H54 (cell line): Measurements from ENCODE around the gene GDPGP1.
A peak's percentile ranks its signal among the peaks of the same experiment; 100 is the strongest.

ENCODE experiments used
- DNase-seq: peaks from one replicate; pipeline ENCODE4 v3.0.0; 2011; ENCODE audit warnings: low spot score, mixed read lengths; ENCODE audit not compliant: insufficient read length
- FAIRE-seq: peaks from 3 replicates; lab custom pipeline; 2011; peaks lifted over from hg19 to GRCh38; lab: Jason Lieb, UNC
- POLR2A ChIP-seq: IDR thresholded peaks from 2 replicates; pipeline ENCODE4 v1.6.1; 2011; ENCODE audit warnings: low read depth, mild to moderate bottlenecking, low read length

Gene GDPGP1

GRCh38 chr15:90194655-90195054 is 39.4 kb upstream of the GDPGP1 start:
- no peak for FAIRE-seq
- no peak for DNase-seq
- TF ChIP-seq POLR2A, result no peak

GRCh38 chr15:90200534-90201129 is 33.4 kb upstream of the GDPGP1 start:
- TF ChIP-seq POLR2A, result no peak
- no peak for DNase-seq
- FAIRE-seq, result no peak

GRCh38 chr15:90201130-90201943 is 32.7 kb upstream of the GDPGP1 start, which contains the start of gene SEMA4B:
Gene SEMA4B (plus strand): TSS chr15:90201330. CDS start chr15:90201579, 249 bp downstream.
- FAIRE-seq, result no peak
- peak; percentile 59 for DNase-seq
- peak; percentile 48; the same call in 1 of the 2 replicates for TF ChIP-seq POLR2A

GRCh38 chr15:90201944-90202375 is 32.0 kb upstream of the GDPGP1 start:
- DNase-seq, result no peak
- no peak for FAIRE-seq

GRCh38 chr15:90202929-90203328 is 31.1 kb upstream of the GDPGP1 start:
- FAIRE-seq, result no peak
- TF ChIP-seq POLR2A, result no peak
- no peak for DNase-seq

More at GRCh38 chr15:90201944-90202375, 32.0 kb upstream of the GDPGP1 start:
- TF ChIP-seq POLR2A, result no peak

GRCh38 chr15:90203473-90203872 is 30.5 kb upstream of the GDPGP1 start:
- no peak for FAIRE-seq
- no peak for DNase-seq
- no peak for TF ChIP-seq POLR2A

- FAIRE-seq, result no peak
- no peak for TF ChIP-seq POLR2A
- DNase-seq, result no peak
Measured at GRCh38 chr15:90203922-90204321, 30.1 kb upstream of the GDPGP1 start.

GRCh38 chr15:90205050-90205848 is 28.8 kb upstream of the GDPGP1 start:
- no peak for TF ChIP-seq POLR2A
- DNase-seq (no peak), FAIRE-seq (no peak)

GRCh38 chr15:90205886-90206285 is 28.1 kb upstream of the GDPGP1 start:
- TF ChIP-seq POLR2A, result no peak
- DNase-seq (no peak), FAIRE-seq (no peak)

GRCh38 chr15:90207252-90207651 is 26.8 kb upstream of the GDPGP1 start:
- DNase-seq (no peak), FAIRE-seq (no peak)
- no peak for TF ChIP-seq POLR2A

- no peak for TF ChIP-seq POLR2A
- DNase-seq (no peak), FAIRE-seq (no peak)
Measured at GRCh38 chr15:90208356-90208755, 25.7 kb upstream of the GDPGP1 start.

GRCh38 chr15:90209591-90209990 is 24.4 kb upstream of the GDPGP1 start:
- FAIRE-seq (no peak), DNase-seq (no peak)
- TF ChIP-seq POLR2A, result no peak

GRCh38 chr15:90210593-90210992 is 23.4 kb upstream of the GDPGP1 start:
- FAIRE-seq (no peak), DNase-seq (no peak)
- TF ChIP-seq POLR2A, result no peak

GRCh38 chr15:90211009-90211408 is 23.0 kb upstream of the GDPGP1 start:
- TF ChIP-seq POLR2A, result no peak
- DNase-seq (no peak), FAIRE-seq (no peak)
